Activated T-helper 1 cell treated with anti-CD3 and anti-CD28 coated beads, Interleukin-12 subunit alpha, Interleukin-12 subunit beta, Interleukin-2, Interleukin-4 antibody, amounts not matched to agents 30 ng/mL and 10 ng/mL and 1 ng/mL, durations not matched to agents 14 hours and 24 hours and 36 hours (primary cell): ENCODE results near the gene CRYAA. TPM values are rescaled to one million over a fixed set of nuclear protein-coding genes. Genes with fewer than 3 reads are reported as not detected.
"Not testable (repeated sequence)": the region's sequence is repeated elsewhere in the genome, so short reads cannot be mapped to it uniquely, and the experiment has no call there.

ENCODE experiments used
- DNase-seq: peaks from one replicate; pipeline ENCODE4 v3.0.0; 2021; ENCODE audit warnings: low spot score
- H3K27ac Mint-ChIP-seq: one replicate; pipeline ENCODE4 v1.8.0; 2021; ENCODE audit warnings: mild to moderate bottlenecking, mixed read lengths
- H3K27me3 Mint-ChIP-seq: one replicate; pipeline ENCODE4 v1.8.0; 2022; ENCODE audit warnings: mild to moderate bottlenecking, moderate library complexity, mixed read lengths; ENCODE audit not compliant: insufficient read depth
- H3K36me3 Mint-ChIP-seq: one replicate; pipeline ENCODE4 v1.8.0; 2021; ENCODE audit warnings: low read depth, mixed read lengths
- H3K4me1 Mint-ChIP-seq: one replicate; pipeline ENCODE4 v1.8.0; 2021; ENCODE audit warnings: low read depth, mixed read lengths
- H3K4me3 Mint-ChIP-seq: one replicate; pipeline ENCODE4 v1.8.0; 2021; ENCODE audit warnings: mild to moderate bottlenecking, moderate library complexity, mixed read lengths
- H3K9me3 Mint-ChIP-seq: one replicate; pipeline ENCODE4 v1.8.0; 2021; ENCODE audit warnings: mixed read lengths
- intact Hi-C: fragments of 100-400 bp; cut with micrococcal nuclease; formaldehyde crosslinking; loops from one replicate; pipeline ENCODE4 v1.15.1; 2024
- total RNA-seq: library from RNA; stranded (reverse); gene quantifications from 2 replicates; pipeline ENCODE4 v1.2.3, GENCODE V29; 2022

Gene CRYAA
- total RNA-seq, 1 donor from 2014 or later: not detected

DNA sequence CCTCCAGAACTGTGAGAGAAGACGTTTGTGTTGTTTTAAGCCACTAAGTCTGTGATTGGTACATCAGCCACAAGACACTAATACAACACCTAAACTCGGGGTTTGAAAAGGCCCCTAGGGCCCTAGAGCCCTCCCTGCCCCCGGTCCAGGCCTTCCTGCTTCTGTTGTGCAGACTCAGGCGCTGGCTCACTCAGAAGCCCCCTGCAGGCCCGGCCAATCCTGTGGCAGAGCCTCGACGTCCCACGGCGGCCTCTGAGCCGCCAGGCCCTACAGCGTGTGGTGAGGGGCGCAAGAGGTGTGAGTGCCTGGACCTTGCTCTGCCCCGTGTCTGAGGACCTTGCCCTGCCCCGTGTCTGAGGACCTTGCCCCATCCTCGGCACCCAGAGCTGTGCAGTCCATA lies 3.1 kb upstream of the CRYAA start:
- H3K4me3 Mint-ChIP-seq, H3K36me3 Mint-ChIP-seq, H3K27me3 Mint-ChIP-seq, H3K9me3 Mint-ChIP-seq, H3K27ac Mint-ChIP-seq, intact Hi-C loops, H3K4me1 Mint-ChIP-seq, DNase-seq: not testable (repeated sequence)

- DNase-seq, intact Hi-C loops, H3K27ac Mint-ChIP-seq, H3K9me3 Mint-ChIP-seq, H3K27me3 Mint-ChIP-seq, H3K4me3 Mint-ChIP-seq, H3K4me1 Mint-ChIP-seq, H3K36me3 Mint-ChIP-seq: not testable (repeated sequence)
Measured at GRCh38 chr21:43169230-43169886, 550 bp downstream of the CRYAA start.

GRCh38 chr21:43169891-43170290 lies 1.1 kb downstream of the CRYAA start:
- H3K36me3 Mint-ChIP-seq, H3K4me3 Mint-ChIP-seq, H3K27ac Mint-ChIP-seq, DNase-seq, H3K9me3 Mint-ChIP-seq, H3K4me1 Mint-ChIP-seq, intact Hi-C loops, H3K27me3 Mint-ChIP-seq: not testable (repeated sequence)

GRCh38 chr21:43172812-43173211 lies 4.0 kb downstream of the CRYAA start:
- intact Hi-C loops, H3K27me3 Mint-ChIP-seq, H3K27ac Mint-ChIP-seq, H3K9me3 Mint-ChIP-seq, H3K4me1 Mint-ChIP-seq, H3K4me3 Mint-ChIP-seq, H3K36me3 Mint-ChIP-seq, DNase-seq: not testable (repeated sequence)

- H3K27me3 Mint-ChIP-seq, intact Hi-C loops, H3K9me3 Mint-ChIP-seq, H3K4me3 Mint-ChIP-seq, H3K4me1 Mint-ChIP-seq, DNase-seq, H3K27ac Mint-ChIP-seq, H3K36me3 Mint-ChIP-seq: not testable (repeated sequence)
Measured at GRCh38 chr21:43173438-43173837, 4.6 kb downstream of the CRYAA start.

- intact Hi-C loops, H3K4me3 Mint-ChIP-seq, H3K27me3 Mint-ChIP-seq, H3K9me3 Mint-ChIP-seq, H3K27ac Mint-ChIP-seq, DNase-seq, H3K36me3 Mint-ChIP-seq, H3K4me1 Mint-ChIP-seq: not testable (repeated sequence)
Measured at GRCh38 chr21:43173930-43174329, 5.1 kb downstream of the CRYAA start.

GRCh38 chr21:43174998-43175397 lies 6.2 kb downstream of the CRYAA start:
- intact Hi-C loops, H3K9me3 Mint-ChIP-seq: not testable (repeated sequence)

GRCh38 chr21:43176621-43177020 lies 7.8 kb downstream of the CRYAA start:
- DNase-seq, H3K36me3 Mint-ChIP-seq, H3K27ac Mint-ChIP-seq, H3K9me3 Mint-ChIP-seq, H3K4me3 Mint-ChIP-seq, H3K4me1 Mint-ChIP-seq, intact Hi-C loops, H3K27me3 Mint-ChIP-seq: not testable (repeated sequence)

More at GRCh38 chr21:43174998-43175397, 6.2 kb downstream of the CRYAA start:
- H3K27me3 Mint-ChIP-seq, DNase-seq, H3K36me3 Mint-ChIP-seq, H3K4me3 Mint-ChIP-seq, H3K4me1 Mint-ChIP-seq, H3K27ac Mint-ChIP-seq: not testable (repeated sequence)

DNA sequence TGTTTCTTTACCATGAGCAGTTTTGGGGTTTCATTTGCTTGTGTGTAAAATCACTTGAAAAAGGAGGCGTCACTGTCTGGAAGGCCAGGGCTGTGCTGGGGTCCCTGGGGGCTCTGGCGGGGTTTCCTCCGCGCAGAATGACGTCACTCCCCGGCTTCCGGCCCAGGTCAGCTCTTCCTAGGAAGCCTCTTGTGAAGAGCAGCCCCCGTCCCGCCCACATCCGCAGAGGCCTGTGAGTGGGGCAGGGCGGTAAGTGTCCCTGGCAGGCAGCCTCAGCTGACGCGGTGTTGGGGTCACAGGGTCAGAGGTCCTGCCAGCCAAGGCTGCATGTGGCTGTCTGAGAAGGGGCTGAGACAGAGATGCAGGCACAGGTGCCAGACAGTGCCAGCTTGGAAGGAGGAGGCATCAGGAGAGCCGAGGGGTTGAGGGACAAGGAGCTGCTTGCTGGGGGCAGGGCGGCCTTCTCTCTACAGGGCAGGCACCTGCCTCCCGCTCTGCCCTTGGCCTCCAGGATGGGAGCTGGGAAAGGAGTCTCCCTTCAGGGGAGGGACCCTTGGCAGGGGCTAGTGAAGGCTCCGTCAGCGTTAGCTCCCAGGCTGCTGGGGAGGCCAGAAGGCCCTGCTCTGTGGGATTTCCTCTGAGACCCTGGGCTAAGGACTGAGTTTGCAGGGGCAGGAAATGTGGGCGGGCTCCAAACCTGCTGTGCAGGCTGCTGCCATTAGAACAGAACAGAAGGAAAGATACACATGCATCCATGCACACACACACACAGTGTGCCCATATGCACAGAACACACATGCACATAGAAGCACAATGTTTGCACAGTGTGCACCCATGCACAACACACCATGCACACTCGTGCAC lies 8.5 kb downstream of the CRYAA start:
- H3K4me3 Mint-ChIP-seq: not testable (repeated sequence)

GRCh38 chr21:43178175-43178826 lies 9.5 kb downstream of the CRYAA start:
- H3K4me1 Mint-ChIP-seq, H3K9me3 Mint-ChIP-seq, H3K4me3 Mint-ChIP-seq, H3K36me3 Mint-ChIP-seq, DNase-seq, H3K27ac Mint-ChIP-seq, H3K27me3 Mint-ChIP-seq, intact Hi-C loops: not testable (repeated sequence)

More for the DNA sequence above, 8.5 kb downstream of the CRYAA start:
- H3K27me3 Mint-ChIP-seq, H3K9me3 Mint-ChIP-seq, DNase-seq, H3K4me1 Mint-ChIP-seq, H3K36me3 Mint-ChIP-seq, H3K27ac Mint-ChIP-seq, intact Hi-C loops: not testable (repeated sequence)

- H3K36me3 Mint-ChIP-seq, DNase-seq, intact Hi-C loops, H3K27me3 Mint-ChIP-seq, H3K27ac Mint-ChIP-seq, H3K9me3 Mint-ChIP-seq, H3K4me3 Mint-ChIP-seq, H3K4me1 Mint-ChIP-seq: not testable (repeated sequence)
Measured at GRCh38 chr21:43181033-43181432, 12.2 kb downstream of the CRYAA start.

DNA sequence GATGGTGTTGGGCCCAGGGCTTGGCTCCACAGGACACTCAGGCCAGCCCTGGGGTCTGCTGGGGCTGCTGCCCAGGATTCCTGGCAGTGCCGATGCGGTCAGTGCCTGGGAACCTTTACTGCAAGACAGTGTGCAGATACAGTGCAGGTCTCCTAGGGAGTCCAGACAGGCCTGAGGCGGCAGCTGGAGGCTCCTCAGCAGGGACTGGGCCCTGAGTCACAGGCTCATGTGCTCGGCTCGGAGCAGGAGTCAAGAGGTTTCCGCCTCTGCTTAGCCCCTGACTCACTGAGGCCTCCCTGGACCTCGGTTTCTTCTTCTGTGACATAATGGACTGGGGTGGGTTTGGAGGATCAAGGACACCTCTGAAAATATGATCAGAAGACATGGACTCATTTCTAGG lies 18.5 kb downstream of the CRYAA start:
- H3K27me3 Mint-ChIP-seq, H3K4me3 Mint-ChIP-seq, DNase-seq, H3K27ac Mint-ChIP-seq, H3K9me3 Mint-ChIP-seq, H3K36me3 Mint-ChIP-seq, H3K4me1 Mint-ChIP-seq, intact Hi-C loops: not testable (repeated sequence)

DNA sequence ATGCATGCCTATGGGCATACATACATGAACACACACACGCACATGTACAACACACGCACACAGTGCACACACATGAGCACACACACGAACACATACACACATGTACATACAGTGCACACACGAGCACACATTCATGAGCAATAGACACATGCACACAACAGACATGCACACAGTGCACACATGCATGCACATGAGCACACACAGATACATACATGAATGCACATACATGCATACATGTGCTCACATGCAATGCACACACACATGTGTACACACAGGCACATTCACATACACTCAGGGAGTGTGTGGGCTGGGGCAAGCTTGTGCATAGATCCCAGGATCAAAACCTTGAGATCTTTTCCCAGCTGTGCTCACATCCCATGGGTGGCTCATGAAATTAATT lies 18.9 kb downstream of the CRYAA start:
- Mint-ChIP-seq H3K9me3 (no peaks in the 10 kb centered on the region), H3K4me1 (no peaks in the 10 kb centered on the region), H3K36me3 (no peaks in the 10 kb centered on the region), H3K4me3 (no peak overlapping the region), H3K27me3 (peaks cover 6% of the 10 kb centered on the region), H3K27ac (no peak overlapping the region)
- intact Hi-C loops: no loop called here
- DNase-seq: no peak
